ENCODE data around the gene PSKH1.

The PSKH1 gene

GRCh38 chr16:67977005-67977404, 84.0 kb downstream of the PSKH1 start:
- no peak for DNase-seq (ENCODE audit: low read depth in 4 of 4, low spot score in 1 of 4)

GRCh38 chr16:67977469-67978227, 84.6 kb downstream of the PSKH1 start:
- DNase-seq (ENCODE audit: low read depth in 4 of 4, low spot score in 1 of 4), result no peak

All from stimulated activated CD4-positive, alpha-beta T cell treated with anti-CD3 and anti-CD28 coated beads, Interleukin-1b, Interleukin-23, amount 100 ng/mL, for 24 hours (primary cell).